ENCODE measurements around the gene TSC22D2.

DNA sequence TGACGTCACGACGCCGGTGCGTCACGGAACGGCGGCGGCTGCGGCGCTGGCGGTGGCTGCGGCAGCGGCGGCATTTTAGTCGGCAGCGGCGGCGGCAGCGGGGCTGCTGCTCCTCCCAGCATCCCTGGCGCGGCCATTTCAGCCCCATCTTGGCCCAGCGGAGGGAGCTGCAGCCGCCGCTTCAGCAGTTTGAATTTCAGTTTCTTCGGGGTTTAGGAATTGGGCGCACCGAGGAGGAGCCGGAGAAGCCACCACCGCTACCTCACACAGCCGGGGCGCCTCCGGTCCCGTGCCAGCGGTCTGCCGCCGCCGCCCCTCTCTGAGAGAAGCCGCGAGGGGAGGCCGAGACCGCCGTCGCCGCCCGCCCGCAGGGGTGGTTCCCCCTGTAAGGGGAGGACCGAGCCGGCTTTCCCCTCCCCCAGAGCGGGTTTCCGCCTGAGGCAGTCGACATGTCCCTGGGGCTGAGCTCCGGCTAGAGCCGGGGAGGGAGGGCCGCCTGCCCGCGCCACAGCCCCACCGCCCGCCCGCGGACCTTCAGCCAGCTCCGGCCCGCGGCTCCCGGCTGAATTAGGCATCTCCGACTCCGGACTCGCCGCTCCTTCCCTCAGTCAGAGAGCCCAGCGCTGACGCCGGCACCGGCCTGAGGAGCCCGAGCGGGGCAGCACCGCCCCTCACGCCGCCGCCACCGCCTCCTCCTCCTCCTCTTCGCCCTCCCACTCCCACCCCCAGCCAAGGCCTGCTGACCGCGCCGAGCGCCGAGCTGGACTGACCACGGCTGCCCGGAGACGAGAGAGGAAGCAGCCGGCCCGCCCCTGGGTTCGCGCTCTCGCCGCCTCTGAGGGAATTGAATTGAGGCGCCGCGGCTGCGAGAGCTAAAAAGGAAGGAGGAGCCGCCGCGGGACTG is at the start of gene TSC22D2:
- TF ChIP-seq POLR2A (IDR thresholded peaks at IDR 0.05) = peak; percentile 93 to 98
- TF ChIP-seq, protein P1, sequence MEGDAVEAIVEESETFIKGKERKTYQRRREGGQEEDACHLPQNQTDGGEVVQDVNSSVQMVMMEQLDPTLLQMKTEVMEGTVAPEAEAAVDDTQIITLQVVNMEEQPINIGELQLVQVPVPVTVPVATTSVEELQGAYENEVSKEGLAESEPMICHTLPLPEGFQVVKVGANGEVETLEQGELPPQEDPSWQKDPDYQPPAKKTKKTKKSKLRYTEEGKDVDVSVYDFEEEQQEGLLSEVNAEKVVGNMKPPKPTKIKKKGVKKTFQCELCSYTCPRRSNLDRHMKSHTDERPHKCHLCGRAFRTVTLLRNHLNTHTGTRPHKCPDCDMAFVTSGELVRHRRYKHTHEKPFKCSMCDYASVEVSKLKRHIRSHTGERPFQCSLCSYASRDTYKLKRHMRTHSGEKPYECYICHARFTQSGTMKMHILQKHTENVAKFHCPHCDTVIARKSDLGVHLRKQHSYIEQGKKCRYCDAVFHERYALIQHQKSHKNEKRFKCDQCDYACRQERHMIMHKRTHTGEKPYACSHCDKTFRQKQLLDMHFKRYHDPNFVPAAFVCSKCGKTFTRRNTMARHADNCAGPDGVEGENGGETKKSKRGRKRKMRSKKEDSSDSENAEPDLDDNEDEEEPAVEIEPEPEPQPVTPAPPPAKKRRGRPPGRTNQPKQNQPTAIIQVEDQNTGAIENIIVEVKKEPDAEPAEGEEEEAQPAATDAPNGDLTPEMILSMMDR (IDR thresholded peaks at IDR 0.05) = peak in 4 of 6 experiments; percentile 24 to 43 (median 38)
